ENCODE measurements around the gene ODF2.

Gene ODF2

DNA sequence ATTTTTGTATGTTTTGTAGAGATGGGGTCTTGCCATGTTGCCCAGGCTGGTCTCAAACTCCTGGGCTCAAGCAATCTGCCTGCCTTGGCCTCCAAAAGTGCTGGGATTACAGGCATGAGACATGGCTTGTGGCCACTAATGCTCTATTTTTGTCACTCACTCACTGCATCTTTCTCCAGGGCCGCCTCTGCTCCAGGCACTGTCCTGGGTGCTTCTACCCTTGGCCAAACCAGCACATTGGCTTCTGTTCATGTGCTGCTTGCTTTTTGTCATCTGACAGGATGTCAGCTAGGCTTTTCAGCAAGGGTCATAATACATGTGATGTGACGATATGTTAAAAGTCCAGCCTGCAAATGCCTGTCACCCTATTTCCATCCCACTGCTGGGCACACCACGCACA, 3.2 kb downstream of the ODF2 start:
- TF ChIP-seq, protein P1, sequence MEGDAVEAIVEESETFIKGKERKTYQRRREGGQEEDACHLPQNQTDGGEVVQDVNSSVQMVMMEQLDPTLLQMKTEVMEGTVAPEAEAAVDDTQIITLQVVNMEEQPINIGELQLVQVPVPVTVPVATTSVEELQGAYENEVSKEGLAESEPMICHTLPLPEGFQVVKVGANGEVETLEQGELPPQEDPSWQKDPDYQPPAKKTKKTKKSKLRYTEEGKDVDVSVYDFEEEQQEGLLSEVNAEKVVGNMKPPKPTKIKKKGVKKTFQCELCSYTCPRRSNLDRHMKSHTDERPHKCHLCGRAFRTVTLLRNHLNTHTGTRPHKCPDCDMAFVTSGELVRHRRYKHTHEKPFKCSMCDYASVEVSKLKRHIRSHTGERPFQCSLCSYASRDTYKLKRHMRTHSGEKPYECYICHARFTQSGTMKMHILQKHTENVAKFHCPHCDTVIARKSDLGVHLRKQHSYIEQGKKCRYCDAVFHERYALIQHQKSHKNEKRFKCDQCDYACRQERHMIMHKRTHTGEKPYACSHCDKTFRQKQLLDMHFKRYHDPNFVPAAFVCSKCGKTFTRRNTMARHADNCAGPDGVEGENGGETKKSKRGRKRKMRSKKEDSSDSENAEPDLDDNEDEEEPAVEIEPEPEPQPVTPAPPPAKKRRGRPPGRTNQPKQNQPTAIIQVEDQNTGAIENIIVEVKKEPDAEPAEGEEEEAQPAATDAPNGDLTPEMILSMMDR (conservative IDR thresholded peaks at IDR 0.05; ENCODE audit: control insufficient read depth, insufficient read depth, low read depth, low read length), result no peak
- DNase-seq (ENCODE audit: low read depth), result no peak
- no peak overlapping the region for H3K4me3 ChIP-seq (ENCODE audit: control insufficient read depth, low read depth, low read length)

DNA sequence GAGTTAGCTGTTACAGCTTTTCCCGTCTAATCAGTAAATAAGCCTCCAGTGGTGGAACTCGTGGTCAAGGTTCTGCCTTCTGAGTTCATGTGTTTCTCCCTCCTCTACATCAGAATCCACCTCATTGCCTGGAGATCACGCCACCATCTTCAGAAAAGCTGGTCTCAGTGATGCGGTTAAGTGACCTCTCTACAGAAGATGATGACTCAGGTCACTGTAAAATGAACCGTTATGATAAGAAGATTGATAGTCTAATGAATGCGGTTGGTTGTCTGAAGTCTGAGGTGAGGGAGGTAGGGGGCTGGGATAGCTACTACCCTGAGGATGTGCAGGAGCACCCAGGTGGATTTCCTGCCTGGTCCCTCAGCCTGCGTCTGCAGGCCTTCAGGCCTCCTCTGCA, 13.3 kb downstream of the ODF2 start:
- no peak overlapping the region for H3K4me3 ChIP-seq (ENCODE audit: control insufficient read depth, low read depth, low read length)
- TF ChIP-seq, protein P1 (conservative IDR thresholded peaks at IDR 0.05; ENCODE audit: control insufficient read depth, insufficient read depth, low read depth, low read length), result no peak
- DNase-seq (ENCODE audit: low read depth), result no peak

DNA sequence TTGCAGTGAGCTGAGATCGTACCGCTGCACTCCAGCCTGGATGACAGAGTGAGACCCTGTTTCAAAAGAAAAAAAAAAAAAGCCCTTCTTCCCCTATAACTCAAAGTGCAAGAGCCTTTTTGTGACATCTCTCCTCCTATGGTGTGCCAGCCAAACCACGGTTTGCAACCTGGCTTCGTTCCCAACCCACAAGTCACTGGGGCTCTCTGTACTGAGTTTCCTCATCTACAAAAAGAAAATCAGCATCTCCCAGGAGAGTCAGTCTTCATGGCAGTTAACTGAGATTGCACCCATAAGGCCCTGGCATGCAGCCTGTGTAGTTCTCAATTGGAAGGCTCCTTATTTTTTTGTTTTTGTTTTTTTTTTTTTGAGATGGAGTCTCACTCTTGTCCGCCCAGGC, 14.8 kb downstream of the ODF2 start:
- DNase-seq (ENCODE audit: low read depth), result peak; percentile 75

DNA sequence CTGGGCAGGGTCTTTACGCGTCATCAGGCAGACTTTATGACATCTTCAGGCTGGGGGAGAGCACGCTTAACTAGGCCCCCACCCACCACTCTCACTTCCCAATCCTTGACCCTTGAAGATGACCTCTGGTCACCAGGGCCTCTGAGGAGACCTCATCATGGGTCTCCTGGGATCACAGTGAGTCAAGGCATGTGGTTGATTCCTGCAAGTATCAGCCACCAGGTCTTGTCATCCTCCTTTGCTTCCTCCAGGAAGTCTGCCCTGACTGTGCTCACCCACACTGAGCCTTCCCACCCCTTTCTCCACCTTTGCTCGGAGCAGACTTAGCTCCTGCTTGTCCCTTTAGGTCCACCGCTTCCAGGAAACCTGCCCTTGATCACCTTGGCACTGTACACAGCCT, 17.3 kb downstream of the ODF2 start:
- peak; percentile 25 for DNase-seq (ENCODE audit: low read depth)
- H3K4me3 ChIP-seq (ENCODE audit: control insufficient read depth, low read depth, low read length), result no peak overlapping the region
- TF ChIP-seq, protein P1 (conservative IDR thresholded peaks at IDR 0.05; ENCODE audit: control insufficient read depth, insufficient read depth, low read depth, low read length), result no peak

More for the DNA sequence above, 14.8 kb downstream of the ODF2 start:
- TF ChIP-seq, protein P1 (conservative IDR thresholded peaks at IDR 0.05; ENCODE audit: control insufficient read depth, insufficient read depth, low read depth, low read length), result no peak
- no peak overlapping the region for H3K4me3 ChIP-seq (ENCODE audit: control insufficient read depth, low read depth, low read length)

DNA sequence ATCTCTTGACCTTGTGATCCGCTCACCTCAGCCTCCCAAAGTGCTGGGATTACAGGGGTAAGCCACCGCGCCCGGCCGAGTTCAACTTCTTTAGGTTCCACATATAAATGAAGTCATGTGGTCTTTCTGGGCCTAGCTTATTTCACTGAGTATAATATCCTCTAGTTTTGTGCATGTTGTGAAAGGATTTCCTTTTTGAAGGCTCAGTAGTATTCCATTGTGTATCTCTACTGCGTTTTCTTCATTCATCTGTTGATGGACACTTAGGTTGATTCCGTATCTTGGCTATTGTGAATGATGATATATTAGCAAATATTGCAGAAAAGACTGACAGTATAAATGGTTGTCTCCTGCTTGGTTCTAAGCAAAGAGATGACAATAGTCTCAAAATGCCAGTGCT, 20.1 kb downstream of the ODF2 start:
- DNase-seq (ENCODE audit: low read depth), result no peak
- no peak overlapping the region for H3K4me3 ChIP-seq (ENCODE audit: control insufficient read depth, low read depth, low read length)
- TF ChIP-seq, protein P1 (conservative IDR thresholded peaks at IDR 0.05; ENCODE audit: control insufficient read depth, insufficient read depth, low read depth, low read length), result no peak

DNA sequence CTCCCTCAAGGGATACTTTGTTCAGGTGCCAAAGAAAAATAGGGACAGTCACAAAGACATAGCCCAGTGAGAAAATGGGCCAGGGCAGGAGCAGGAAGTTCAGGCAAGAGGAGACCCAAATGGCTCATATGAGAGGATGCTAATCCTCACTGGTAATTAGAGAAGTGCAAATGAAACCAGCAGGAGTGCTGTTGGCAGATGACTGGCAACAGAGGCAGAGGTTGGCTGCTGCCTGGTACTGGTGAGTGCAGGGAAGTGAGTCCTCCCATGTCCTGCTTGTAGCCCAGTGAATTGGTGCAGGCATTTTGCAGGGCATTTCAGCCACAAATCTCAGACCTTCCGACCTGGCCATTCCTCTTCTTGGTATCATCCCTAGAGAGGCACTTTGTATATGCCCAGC, 23.5 kb downstream of the ODF2 start:
- no peak for DNase-seq (ENCODE audit: low read depth)
- H3K4me3 ChIP-seq (ENCODE audit: control insufficient read depth, low read depth, low read length), result no peak overlapping the region
- TF ChIP-seq, protein P1 (conservative IDR thresholded peaks at IDR 0.05; ENCODE audit: control insufficient read depth, insufficient read depth, low read depth, low read length), result no peak

DNA sequence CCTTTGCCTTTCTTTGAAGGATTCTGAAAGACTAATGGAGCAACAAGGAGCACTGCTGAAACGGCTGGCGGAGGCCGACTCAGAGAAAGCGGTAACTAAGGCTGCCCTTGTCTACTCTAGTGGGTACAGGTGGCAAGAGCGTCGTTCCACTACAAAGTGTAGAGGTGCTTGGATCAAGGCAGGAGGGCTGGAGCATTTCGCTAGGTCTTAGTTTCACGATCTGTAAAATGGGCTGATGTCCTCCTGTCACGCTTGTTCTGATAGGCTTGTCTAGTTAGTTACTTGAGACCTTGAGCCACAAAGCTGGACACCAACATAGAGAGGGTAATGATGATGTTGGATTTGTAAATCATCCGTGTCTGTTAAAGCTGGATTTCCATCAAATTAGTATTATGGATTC, 25.8 kb downstream of the ODF2 start:
- TF ChIP-seq, protein P1 (conservative IDR thresholded peaks at IDR 0.05; ENCODE audit: control insufficient read depth, insufficient read depth, low read depth, low read length), result no peak
- no peak overlapping the region for H3K4me3 ChIP-seq (ENCODE audit: control insufficient read depth, low read depth, low read length)
- DNase-seq (ENCODE audit: low read depth), result no peak
